Forelimb muscle (tissue), 1 donor: Measurements from ENCODE around the gene CLEC3B. TPM values are rescaled to one million over a fixed set of nuclear protein-coding genes. Genes with fewer than 3 reads are reported as not detected.

Experiments used
- DNase-seq: peaks from one replicate; pipeline ENCODE4 v3.0.0-alpha.2; 2013; ENCODE audit warnings: low read depth
- polyA plus RNA-seq: library from polyadenylated mRNA; unstranded; fragments of 120-200 nt; gene quantifications from one replicate; pipeline ENCODE4 v1.2.1, GENCODE V29; 2013; ENCODE audit not compliant: insufficient read length

Gene CLEC3B
- polyA plus RNA-seq, 1 donor, result 94.4 TPM

GRCh38 chr3:45003406-45003805 is 22.7 kb upstream of the CLEC3B start:
- DNase-seq, result no peak

- DNase-seq, result no peak
These were observed 22.2 kb upstream of the CLEC3B start for GRCh38 chr3:45003859-45004258.

GRCh38 chr3:45007091-45007490 is 19.0 kb upstream of the CLEC3B start:
- DNase-seq, result no peak

- DNase-seq, result no peak
These were observed 18.0 kb upstream of the CLEC3B start for GRCh38 chr3:45008117-45008516.

- no peak for DNase-seq
These were observed 16.2 kb upstream of the CLEC3B start for GRCh38 chr3:45009868-45010267.

GRCh38 chr3:45010811-45011333 is 15.2 kb upstream of the CLEC3B start:
- DNase-seq, result no peak

GRCh38 chr3:45011756-45012508 is 14.2 kb upstream of the CLEC3B start:
- DNase-seq, result no peak

- DNase-seq, result no peak
These were observed 13.5 kb upstream of the CLEC3B start for GRCh38 chr3:45012577-45012976.

GRCh38 chr3:45016916-45017315 is 9.2 kb upstream of the CLEC3B start:
- DNase-seq, result no peak

GRCh38 chr3:45017821-45018220 is 8.3 kb upstream of the CLEC3B start:
- DNase-seq, result no peak

GRCh38 chr3:45020534-45020933 is 5.6 kb upstream of the CLEC3B start:
- no peak for DNase-seq

- peak; percentile 79 for DNase-seq
These were observed 4.4 kb upstream of the CLEC3B start for GRCh38 chr3:45021524-45022297.

GRCh38 chr3:45023675-45024074 is 2.4 kb upstream of the CLEC3B start:
- DNase-seq, result no peak

- no peak for DNase-seq
These were observed 1.4 kb upstream of the CLEC3B start for GRCh38 chr3:45024542-45025255.

GRCh38 chr3:45026957-45027356 is 854 bp downstream of the CLEC3B start:
- no peak for DNase-seq

GRCh38 chr3:45027441-45027840 is 1.3 kb downstream of the CLEC3B start:
- DNase-seq, result no peak

GRCh38 chr3:45029216-45029615 is 3.1 kb downstream of the CLEC3B start:
- no peak for DNase-seq

GRCh38 chr3:45029661-45030060 is 3.6 kb downstream of the CLEC3B start:
- DNase-seq, result no peak

GRCh38 chr3:45031531-45031930 is 5.4 kb downstream of the CLEC3B start:
- DNase-seq, result no peak

- no peak for DNase-seq
These were observed 6.0 kb downstream of the CLEC3B start for GRCh38 chr3:45032113-45032512.

GRCh38 chr3:45033791-45034190 is 7.7 kb downstream of the CLEC3B start:
- no peak for DNase-seq

- no peak for DNase-seq
These were observed 8.6 kb downstream of the CLEC3B start for GRCh38 chr3:45034612-45035252.
